KOPT-K1 (cell line): ENCODE measurements around the gene MEIOSIN.
"Not testable (repeated sequence)": the region's sequence is repeated elsewhere in the genome, so short reads cannot be mapped to it uniquely, and the experiment has no call there.

Source experiments
- H3K27ac ChIP-seq: fragments of 200-600 bp; sonication (generic); 2 replicates; pipeline ENCODE4 v1.5.1; 2016; ENCODE audit warnings: antibody characterized with exemption, mild to moderate bottlenecking, low read depth, low read length; ENCODE audit not compliant: poor library complexity, severe bottlenecking
- H3K36me3 ChIP-seq: fragments of 200-600 bp; sonication (generic); 2 replicates; pipeline ENCODE4 v1.5.1; 2017; ENCODE audit warnings: antibody characterized with exemption, mild to moderate bottlenecking, low read length, moderate library complexity; ENCODE audit not compliant: insufficient read depth
- H3K9me3 ChIP-seq: fragments of 200-600 bp; sonication (generic); 2 replicates; pipeline ENCODE4 v1.5.1; 2017; ENCODE audit warnings: antibody characterized with exemption, low read length, mild to moderate bottlenecking; ENCODE audit not compliant: insufficient read depth, poor library complexity, severe bottlenecking

MEIOSIN gene

GRCh38 chr19:45747513-45747912 lies 14.3 kb downstream of the MEIOSIN start:
- Histone ChIP-seq H3K9me3 (no peaks in the 10 kb centered on the region), H3K36me3 (no peaks in the 10 kb centered on the region), H3K27ac (no peak overlapping the region)

GRCh38 chr19:45751483-45751882 lies 18.2 kb downstream of the MEIOSIN start:
- not testable (repeated sequence) for H3K36me3 ChIP-seq, H3K9me3 ChIP-seq

DNA sequence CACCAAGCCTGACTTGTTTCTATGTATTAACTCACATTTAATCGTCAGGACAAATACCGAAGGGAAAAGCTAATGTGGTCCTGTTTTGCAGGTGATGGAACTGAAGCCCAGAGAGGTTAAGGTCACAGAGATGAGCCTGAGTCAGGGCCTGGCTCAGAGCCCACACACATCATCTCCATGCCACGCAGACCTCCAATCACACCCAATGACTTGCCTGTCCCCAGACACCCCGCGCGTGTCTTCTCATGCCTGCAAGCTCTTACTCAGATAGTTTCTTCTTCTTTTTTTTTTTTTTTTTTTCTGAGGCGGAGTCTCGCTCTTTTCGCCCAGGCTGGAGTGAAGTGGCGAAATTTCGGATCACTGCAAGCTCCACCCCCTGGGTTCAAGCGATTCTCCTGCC lies 19.4 kb downstream of the MEIOSIN start:
- Histone ChIP-seq H3K9me3 (no peaks in the 10 kb centered on the region), H3K27ac (no peak overlapping the region), H3K36me3 (no peaks in the 10 kb centered on the region)

More at GRCh38 chr19:45751483-45751882, 18.2 kb downstream of the MEIOSIN start:
- H3K27ac ChIP-seq, result not testable (repeated sequence)

GRCh38 chr19:45753548-45753947 lies 20.3 kb downstream of the MEIOSIN start:
- no peak overlapping the region for H3K27ac ChIP-seq
- H3K36me3 ChIP-seq, result no peaks in the 10 kb centered on the region
- H3K9me3 ChIP-seq, result no peaks in the 10 kb centered on the region

DNA sequence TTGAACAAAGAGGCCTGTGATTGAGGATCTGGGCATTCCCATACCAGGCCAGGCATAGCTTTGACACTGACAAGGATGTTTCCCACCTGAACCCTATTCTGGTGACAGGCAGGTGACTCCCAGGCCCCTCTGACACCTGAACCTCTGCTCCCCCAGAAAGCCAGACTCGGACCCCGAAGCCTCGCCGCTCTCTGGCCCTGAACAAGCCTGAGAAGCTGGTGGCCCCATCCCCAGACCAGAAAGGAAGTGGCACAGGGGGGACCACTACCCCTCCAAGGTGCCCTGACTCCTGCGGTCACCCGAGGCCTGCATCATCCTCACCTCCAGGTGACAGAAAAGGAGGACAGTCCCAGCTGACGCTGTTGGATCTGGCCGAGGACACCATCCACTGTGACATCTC lies 21.1 kb downstream of the MEIOSIN start:
- Histone ChIP-seq H3K9me3 (no peaks in the 10 kb centered on the region), H3K27ac (no peak overlapping the region), H3K36me3 (no peaks in the 10 kb centered on the region)

DNA sequence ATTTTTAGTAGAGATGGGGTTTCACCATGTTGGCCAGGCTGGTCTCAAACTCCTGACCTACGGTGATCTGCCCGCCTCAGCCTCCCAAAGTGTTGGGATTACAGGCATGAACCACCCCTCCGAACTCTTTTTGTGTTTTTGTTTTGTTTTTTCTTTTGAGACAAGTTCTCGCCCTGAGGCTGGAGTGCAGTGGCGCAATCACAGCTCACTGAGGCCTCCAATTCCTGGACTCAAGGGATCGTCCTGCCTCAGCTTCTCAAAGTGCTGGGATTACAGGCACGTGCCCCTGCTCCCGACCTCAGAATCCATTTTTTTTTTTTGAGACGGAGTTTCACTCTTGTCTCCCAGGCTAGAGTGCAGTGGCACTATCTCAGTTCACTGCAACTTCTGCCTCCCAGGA lies 24.5 kb downstream of the MEIOSIN start:
- Histone ChIP-seq H3K27ac (no peak overlapping the region), H3K9me3 (no peaks in the 10 kb centered on the region)

GRCh38 chr19:45758921-45759320 lies 25.7 kb downstream of the MEIOSIN start:
- Histone ChIP-seq H3K36me3 (no peaks in the 10 kb centered on the region), H3K9me3 (no peaks in the 10 kb centered on the region), H3K27ac (no peak overlapping the region)

More for the DNA sequence above, 24.5 kb downstream of the MEIOSIN start:
- no peaks in the 10 kb centered on the region for H3K36me3 ChIP-seq

- H3K9me3 ChIP-seq, result no peaks in the 10 kb centered on the region
- no peak overlapping the region for H3K27ac ChIP-seq
- no peaks in the 10 kb centered on the region for H3K36me3 ChIP-seq
Observed at GRCh38 chr19:45761714-45762113, 28.5 kb downstream of the MEIOSIN start.

GRCh38 chr19:45762870-45763631 lies 29.8 kb downstream of the MEIOSIN start:
- Histone ChIP-seq H3K27ac (no peak overlapping the region), H3K9me3 (no peaks in the 10 kb centered on the region), H3K36me3 (no peaks in the 10 kb centered on the region)

- Histone ChIP-seq H3K9me3 (no peaks in the 10 kb centered on the region), H3K27ac (no peak overlapping the region), H3K36me3 (no peaks in the 10 kb centered on the region)
Observed at GRCh38 chr19:45763691-45764294, 30.6 kb downstream of the MEIOSIN start.

- Histone ChIP-seq H3K9me3 (no peaks in the 10 kb centered on the region), H3K36me3 (no peaks in the 10 kb centered on the region), H3K27ac (no peak overlapping the region)
Observed at GRCh38 chr19:45764475-45764874, 31.2 kb downstream of the MEIOSIN start.

GRCh38 chr19:45764945-45765701 lies 31.9 kb downstream of the MEIOSIN start:
- Histone ChIP-seq H3K36me3 (no peaks in the 10 kb centered on the region), H3K9me3 (no peaks in the 10 kb centered on the region), H3K27ac (no peak overlapping the region)

GRCh38 chr19:45765702-45766295 lies 32.6 kb downstream of the MEIOSIN start:
- Histone ChIP-seq H3K27ac (no peak overlapping the region), H3K9me3 (no peaks in the 10 kb centered on the region), H3K36me3 (no peaks in the 10 kb centered on the region)

DNA sequence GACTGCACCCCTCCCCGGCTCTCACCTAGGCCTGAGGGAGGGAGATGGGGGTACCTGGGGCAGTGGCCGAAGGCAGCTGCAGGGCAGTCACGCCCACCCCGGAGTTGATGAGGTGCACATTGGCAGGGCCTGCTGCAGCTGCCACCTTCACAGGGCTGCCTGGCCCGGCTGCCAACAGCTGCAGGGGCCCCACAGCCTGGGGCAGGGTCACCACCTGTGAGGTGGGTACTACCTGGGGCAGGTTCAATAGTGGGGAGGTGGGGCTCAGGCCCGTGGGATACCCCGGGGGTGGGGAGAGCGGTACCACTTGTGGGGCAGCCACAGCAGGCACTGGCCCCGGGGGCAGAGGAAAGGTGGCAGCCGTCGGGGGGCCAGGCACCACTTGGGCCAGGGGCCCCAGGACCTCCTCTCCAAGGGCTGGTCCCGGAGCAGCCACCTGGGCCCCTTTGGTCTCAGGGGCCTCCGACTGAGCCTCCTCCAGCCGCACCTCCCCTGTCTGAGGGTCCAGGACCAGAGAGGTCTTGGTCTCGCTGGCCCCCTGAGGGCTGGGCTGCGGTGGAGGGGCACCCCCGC lies 33.1 kb downstream of the MEIOSIN start:
- Histone ChIP-seq H3K27ac (no peak overlapping the region), H3K36me3 (no peaks in the 10 kb centered on the region), H3K9me3 (no peaks in the 10 kb centered on the region)

DNA sequence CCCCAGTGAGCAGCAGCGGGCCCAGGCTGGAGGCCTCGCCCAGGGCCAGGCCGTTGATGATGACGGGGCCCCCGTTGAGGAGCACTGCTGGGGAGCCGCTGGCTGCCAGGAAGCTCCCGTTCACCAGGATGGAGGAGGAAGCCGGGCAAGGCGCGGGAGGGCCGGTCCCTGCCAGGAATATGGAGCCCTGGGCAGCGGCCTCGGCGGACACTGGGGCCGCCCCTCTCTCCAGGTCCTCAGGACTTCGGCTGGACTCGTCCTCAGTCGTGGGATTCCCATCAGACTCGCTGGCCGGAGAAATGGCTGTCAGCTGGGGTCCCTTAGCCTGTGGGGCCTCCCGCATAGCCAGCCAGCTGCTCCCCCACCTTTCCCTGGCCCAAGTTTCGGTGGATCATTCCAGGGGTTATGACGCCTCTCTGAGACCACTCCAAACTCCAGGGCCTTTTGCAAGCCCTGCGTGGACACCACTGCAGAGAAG lies 33.7 kb downstream of the MEIOSIN start:
- no peak overlapping the region for H3K27ac ChIP-seq

More for the DNA sequence above, 33.7 kb downstream of the MEIOSIN start:
- H3K36me3 ChIP-seq, result no peaks in the 10 kb centered on the region
- no peaks in the 10 kb centered on the region for H3K9me3 ChIP-seq
